ENCODE measurements around the gene CLTRN. TPM values are rescaled to one million over a fixed set of nuclear protein-coding genes. Genes with fewer than 3 reads are reported as not detected.

Gene CLTRN
- total and polyA plus RNA-seq, 2 donors = 0.28 to 3.9 TPM

Other genes starting within 250 kb of the CLTRN start
- gene PIR, start 171.5 kb downstream of the CLTRN start, total RNA-seq = 4.6 TPM
- gene PIR, start 171.5 kb downstream of the CLTRN start, polyA plus RNA-seq = 13.0 TPM
- gene BMX, start 164.0 kb downstream of the CLTRN start, total RNA-seq = 0.57 TPM
- gene BMX, start 164.0 kb downstream of the CLTRN start, polyA plus RNA-seq = 1.3 TPM
- gene ACE2, start 63.8 kb downstream of the CLTRN start, total RNA-seq = 0.38 TPM
- gene ACE2, start 63.8 kb downstream of the CLTRN start, polyA plus RNA-seq = 1.4 TPM
- gene CA5B, start 73.5 kb upstream of the CLTRN start, total RNA-seq = 3.1 TPM
- gene CA5B, start 73.5 kb upstream of the CLTRN start, polyA plus RNA-seq = 2.9 TPM
- 9.5 TPM for gene ZRSR2, start 125.7 kb upstream of the CLTRN start, total RNA-seq
- gene ZRSR2, start 125.7 kb upstream of the CLTRN start, polyA plus RNA-seq = 30.0 TPM
- gene AP1S2, start 190.0 kb upstream of the CLTRN start, total RNA-seq = 45.8 TPM
- gene AP1S2, start 190.0 kb upstream of the CLTRN start, polyA plus RNA-seq = 38.7 TPM

Data from thymus (tissue), 2 donors.